GM03348 (cell line): ENCODE results near the gene IL26.
"Not testable (repeated sequence)": the region's sequence is repeated elsewhere in the genome, so short reads cannot be mapped to it uniquely, and the experiment has no call there.

Experiments
- DNase-seq: peaks from one replicate; pipeline ENCODE4 v3.0.0; 2012; ENCODE audit warnings: low spot score

Gene IL26

GRCh38 chr12:68240079-68240478 is 14.5 kb upstream of the IL26 start:
- peak; percentile 75 for DNase-seq

GRCh38 chr12:68239309-68239982 is 13.8 kb upstream of the IL26 start:
- DNase-seq: no peak

- peak; percentile 21 for DNase-seq
Observed at GRCh38 chr12:68237619-68238018, 12.0 kb upstream of the IL26 start.

- peak; percentile 18 for DNase-seq
Observed at GRCh38 chr12:68237078-68237477, 11.5 kb upstream of the IL26 start.

- DNase-seq: no peak
Observed at GRCh38 chr12:68236421-68237059, 10.9 kb upstream of the IL26 start.

- DNase-seq: no peak
Observed at GRCh38 chr12:68235576-68235975, 10.0 kb upstream of the IL26 start.

GRCh38 chr12:68234140-68234539 is 8.5 kb upstream of the IL26 start:
- DNase-seq: no peak

GRCh38 chr12:68233498-68233897 is 7.9 kb upstream of the IL26 start:
- no peak for DNase-seq

GRCh38 chr12:68231691-68232090 is 6.1 kb upstream of the IL26 start:
- DNase-seq: no peak

GRCh38 chr12:68231229-68231628 is 5.6 kb upstream of the IL26 start:
- DNase-seq: no peak

GRCh38 chr12:68229956-68230355 is 4.3 kb upstream of the IL26 start:
- no peak for DNase-seq

- no peak for DNase-seq
Observed at GRCh38 chr12:68227356-68227755, 1.7 kb upstream of the IL26 start.

GRCh38 chr12:68224613-68225285 is 861 bp downstream of the IL26 start:
- peak; percentile 25 for DNase-seq

GRCh38 chr12:68223067-68223747 is 2.4 kb downstream of the IL26 start:
- DNase-seq: peak; percentile 87

- DNase-seq: no peak
Observed at GRCh38 chr12:68222326-68222725, 3.3 kb downstream of the IL26 start.

- DNase-seq: no peak
Observed at GRCh38 chr12:68221497-68221896, 4.1 kb downstream of the IL26 start.

- DNase-seq: no peak
Observed at GRCh38 chr12:68210875-68211274, 14.7 kb downstream of the IL26 start.

GRCh38 chr12:68209048-68209728 is 16.4 kb downstream of the IL26 start:
- not testable (repeated sequence) for DNase-seq

GRCh38 chr12:68207276-68207675 is 18.3 kb downstream of the IL26 start:
- no peak for DNase-seq

- DNase-seq: no peak
Observed at GRCh38 chr12:68206446-68206845, 19.2 kb downstream of the IL26 start.

GRCh38 chr12:68203460-68203875 is 22.1 kb downstream of the IL26 start:
- DNase-seq: no peak

GRCh38 chr12:68200854-68201253 is 24.8 kb downstream of the IL26 start:
- no peak for DNase-seq
